GM19468 (cell line): ENCODE data around the gene CADM3.
A peak's percentile ranks its signal among the peaks of the same experiment; 100 is the strongest.

Experiments used
- ATAC-seq: cut with Tn5 transposase; IDR thresholded peaks from one replicate; pipeline ENCODE4 v1.9.1; 2021; ENCODE audit warnings: mild to moderate bottlenecking, moderate library complexity, moderate number of reproducible peaks; ENCODE audit not compliant: unreplicated experiment; ENCODE audit errors: extremely low read depth

The CADM3 gene

GRCh38 chr1:159171254-159171687, at the start of gene CADM3:
TSS of gene CADM3 (plus strand) at chr1:159171615. CDS start at chr1:159171766, 151 bp downstream.
- no peak for ATAC-seq

GRCh38 chr1:159122005-159122621, 49.3 kb upstream of the CADM3 start:
- peak; percentile 77 for ATAC-seq

GRCh38 chr1:159123587-159123986, 47.8 kb upstream of the CADM3 start:
- no peak for ATAC-seq

- ATAC-seq, result no peak
Observed at GRCh38 chr1:159132271-159132881, 39.0 kb upstream of the CADM3 start.

- ATAC-seq, result no peak
Observed at GRCh38 chr1:159140474-159140873, 30.9 kb upstream of the CADM3 start.

- ATAC-seq, result no peak
Observed at GRCh38 chr1:159141584-159142390, 29.6 kb upstream of the CADM3 start.

- no peak for ATAC-seq
Observed at GRCh38 chr1:159142391-159142663, 29.1 kb upstream of the CADM3 start.

GRCh38 chr1:159142726-159143510, 28.5 kb upstream of the CADM3 start:
- ATAC-seq, result no peak

- no peak for ATAC-seq
Observed at GRCh38 chr1:159144571-159144970, 26.8 kb upstream of the CADM3 start.

GRCh38 chr1:159146980-159147379, 24.4 kb upstream of the CADM3 start:
- ATAC-seq, result no peak

GRCh38 chr1:159152031-159152430, 19.4 kb upstream of the CADM3 start:
- no peak for ATAC-seq

- ATAC-seq, result peak; percentile 78
Observed at GRCh38 chr1:159161001-159161718, 10.3 kb upstream of the CADM3 start.

GRCh38 chr1:159161719-159162026, 9.7 kb upstream of the CADM3 start:
- ATAC-seq, result no peak

- no peak for ATAC-seq
Observed at GRCh38 chr1:159162516-159163265, 8.7 kb upstream of the CADM3 start.

- ATAC-seq, result no peak
Observed at GRCh38 chr1:159163614-159164228, 7.7 kb upstream of the CADM3 start.

- ATAC-seq, result no peak
Observed at GRCh38 chr1:159168043-159168442, 3.4 kb upstream of the CADM3 start.

- no peak for ATAC-seq
Observed at GRCh38 chr1:159170639-159171038, 776 bp upstream of the CADM3 start.

GRCh38 chr1:159171688-159172501, 480 bp downstream of the CADM3 start:
- ATAC-seq, result no peak
